ENCODE measurements around the gene EYS.
"Not testable (repeated sequence)": the region's sequence is repeated elsewhere in the genome, so short reads cannot be mapped to it uniquely, and the experiment has no call there.

The EYS gene

DNA sequence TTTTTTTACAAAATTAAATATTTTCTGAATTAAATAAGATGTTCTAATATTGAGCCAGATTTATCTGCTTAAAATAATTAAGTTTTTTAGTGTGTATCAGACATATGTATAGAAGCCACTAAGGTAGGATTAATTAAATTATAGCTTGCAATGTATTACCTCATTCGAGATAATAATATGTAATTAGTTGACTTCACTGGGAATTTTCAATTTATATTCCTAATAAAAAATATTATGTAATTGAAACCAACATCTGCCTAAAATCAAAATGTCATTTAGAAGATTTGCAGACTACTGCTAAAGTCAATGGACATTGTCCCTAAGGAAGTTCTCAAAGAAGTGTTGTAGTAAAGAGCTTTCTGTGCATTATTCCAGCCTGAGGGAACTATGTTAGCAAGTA is 254.7 kb downstream of the EYS start:
- DNase-seq (ENCODE audit: low read depth), result no peak

DNA sequence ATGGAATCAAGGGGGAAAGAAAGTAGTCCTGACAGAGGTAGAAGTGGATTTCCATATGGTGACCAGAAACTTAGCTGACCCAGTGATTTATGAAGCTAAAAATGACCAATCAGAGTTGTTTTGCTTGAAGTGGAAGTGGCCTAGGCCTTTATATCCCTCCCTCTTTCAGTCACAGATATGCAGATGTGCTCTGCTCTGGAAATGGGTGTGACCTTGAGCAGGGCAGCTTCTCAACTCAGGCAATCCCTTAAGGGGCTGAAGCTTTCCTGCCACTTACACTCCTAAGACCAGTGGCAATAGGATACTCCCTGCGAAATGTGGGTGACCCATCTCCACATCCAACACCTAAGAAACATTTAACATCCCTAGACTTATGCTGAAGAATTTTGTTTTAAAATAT is 256.6 kb downstream of the EYS start:
- no peak for DNase-seq (ENCODE audit: low read depth)

DNA sequence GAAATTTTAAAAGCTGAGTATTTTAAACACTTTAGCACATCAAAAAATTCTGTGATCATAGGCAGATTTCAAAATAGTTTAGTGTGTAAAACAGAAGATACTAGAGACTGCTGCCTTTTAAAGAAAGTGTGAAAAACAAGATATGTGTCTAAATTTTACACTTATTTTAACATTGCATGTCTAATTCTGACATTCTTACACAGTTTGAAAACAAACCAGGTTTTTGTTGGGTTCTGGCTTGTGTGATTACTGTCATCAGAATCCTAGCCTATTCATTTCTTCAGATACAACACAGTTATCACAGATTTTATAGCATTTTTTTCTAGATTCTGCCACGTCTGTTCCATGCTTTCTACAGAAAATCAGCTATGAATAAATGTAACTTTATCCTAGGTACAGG is 257.1 kb downstream of the EYS start:
- DNase-seq (ENCODE audit: low read depth), result no peak

DNA sequence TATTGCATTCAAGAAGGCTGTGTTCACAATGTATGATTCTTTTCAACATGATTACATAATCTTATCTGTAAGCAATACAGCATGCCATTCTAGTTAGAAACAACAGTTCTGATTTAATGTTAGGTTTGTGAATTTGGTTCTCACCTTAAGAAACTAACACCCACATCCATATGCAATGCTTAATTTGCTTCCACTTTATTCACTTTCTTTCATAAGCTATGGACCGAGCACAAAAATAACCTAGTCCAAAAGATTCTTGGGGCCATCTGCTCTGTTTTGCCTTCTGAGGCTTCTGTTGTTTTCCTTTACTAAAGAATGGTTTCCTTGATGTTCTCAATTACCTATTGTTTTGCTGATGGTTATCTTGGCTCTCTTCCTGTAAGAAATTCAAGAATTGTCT is 258.2 kb downstream of the EYS start:
- DNase-seq (ENCODE audit: low read depth), result no peak

DNA sequence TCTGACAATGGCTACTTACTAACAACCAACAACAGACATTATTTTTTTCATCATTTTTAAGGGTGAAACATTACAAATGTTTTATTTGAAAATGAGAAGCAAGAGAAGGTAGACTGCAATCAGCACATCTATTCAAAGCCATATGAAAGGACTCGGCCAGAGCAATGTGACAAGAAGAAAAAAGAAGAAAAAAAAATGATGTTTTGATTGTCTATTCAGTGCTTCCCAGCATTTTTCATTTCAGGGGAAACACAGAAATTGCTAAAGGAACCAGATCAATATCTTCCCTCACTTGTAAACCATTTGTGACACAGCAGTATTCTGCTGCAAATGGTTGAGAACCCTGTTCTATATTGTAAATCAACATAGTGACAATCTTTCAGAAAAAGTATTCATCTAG is 270.7 kb downstream of the EYS start:
- DNase-seq (ENCODE audit: low read depth), result no peak

DNA sequence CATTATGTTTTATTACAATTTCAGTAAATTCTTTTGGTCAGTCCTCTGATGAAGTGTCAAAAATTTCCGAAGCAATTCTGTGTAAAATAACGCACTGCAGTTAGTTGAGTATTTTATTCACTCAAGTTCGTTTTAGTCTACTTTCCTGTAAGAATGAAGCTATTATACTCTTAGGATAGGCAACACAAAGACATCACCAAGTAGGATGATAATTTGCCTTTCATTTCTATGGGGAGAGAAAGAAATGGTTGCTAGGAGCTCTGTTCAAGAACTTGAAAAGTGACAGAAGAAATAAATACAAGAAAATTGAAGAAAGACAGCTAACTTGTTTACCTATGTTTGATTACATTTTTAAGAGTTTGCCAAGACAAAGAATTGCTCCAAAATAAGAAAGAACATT is 290.4 kb downstream of the EYS start:
- DNase-seq (ENCODE audit: low read depth), result no peak

DNA sequence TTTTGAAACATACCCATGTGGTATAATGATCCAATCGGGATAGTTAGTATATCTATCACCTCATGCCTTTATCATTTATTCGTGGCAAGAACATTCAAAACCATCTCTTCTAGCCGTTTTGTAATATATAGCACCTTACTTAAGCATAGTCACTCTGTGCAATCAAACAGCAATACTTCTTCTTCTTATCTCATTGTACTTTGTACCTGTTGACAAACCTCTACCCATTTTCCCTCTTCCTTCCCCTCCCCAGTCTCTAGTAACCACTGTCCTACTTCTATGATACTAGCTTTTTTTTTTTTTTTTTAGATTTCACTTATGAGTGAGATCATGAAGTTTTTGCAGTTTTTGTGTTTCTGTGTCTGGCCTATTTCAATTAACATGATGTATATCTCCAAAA is 296.7 kb downstream of the EYS start:
- DNase-seq (ENCODE audit: low read depth), result no peak

DNA sequence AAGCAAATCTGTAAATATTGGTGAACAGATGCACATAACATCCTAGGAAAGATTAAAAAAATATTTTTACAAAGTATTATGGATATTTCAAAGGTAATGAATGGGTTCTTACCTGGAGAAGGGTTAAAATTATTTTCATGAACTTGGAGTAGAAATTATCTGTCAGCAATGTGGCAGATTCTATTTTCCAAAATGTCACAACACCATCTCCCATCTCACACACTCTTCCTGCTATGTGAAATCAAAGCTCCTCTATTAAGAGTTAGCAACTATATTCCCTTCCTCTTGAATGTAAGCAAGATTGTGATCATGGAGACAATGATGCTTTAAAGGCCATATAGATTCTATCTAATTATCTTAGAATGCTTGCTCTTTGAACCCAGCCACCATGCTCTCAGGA is 304.5 kb downstream of the EYS start:
- no peak for DNase-seq (ENCODE audit: low read depth)

DNA sequence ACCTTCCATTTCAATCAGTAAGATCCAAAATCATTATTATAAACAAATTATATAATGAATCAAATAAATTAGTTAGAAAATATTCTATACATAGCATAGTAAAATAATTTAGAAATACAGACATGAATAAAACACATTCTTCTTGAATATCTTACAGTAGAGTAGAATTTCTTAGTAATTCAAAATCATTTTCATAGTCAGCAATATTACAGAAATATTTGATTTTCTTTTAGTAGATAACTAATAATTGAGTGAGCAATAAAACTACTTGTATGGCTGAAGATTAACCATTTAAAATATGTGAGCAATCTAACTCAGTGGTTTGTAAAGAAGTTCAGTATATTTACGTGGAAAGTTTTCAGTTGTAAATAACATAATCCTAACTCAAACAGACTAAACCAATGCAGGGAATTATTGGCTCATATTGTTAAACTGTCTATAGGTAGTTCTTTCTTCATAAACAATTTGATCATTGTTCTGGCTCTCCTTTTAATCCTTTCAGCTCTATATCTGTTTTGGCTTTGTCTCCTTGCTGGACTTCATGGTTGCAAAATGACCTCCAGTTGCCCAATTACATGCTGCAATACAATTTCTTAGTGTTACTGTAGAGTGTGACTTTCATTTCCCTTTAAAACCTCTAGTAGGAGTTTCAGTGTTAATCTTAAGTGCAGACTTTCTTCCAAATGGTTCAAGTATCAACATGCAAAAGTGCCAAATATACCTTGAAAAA is 307.5 kb downstream of the EYS start:
- no peak for DNase-seq (ENCODE audit: low read depth)

DNA sequence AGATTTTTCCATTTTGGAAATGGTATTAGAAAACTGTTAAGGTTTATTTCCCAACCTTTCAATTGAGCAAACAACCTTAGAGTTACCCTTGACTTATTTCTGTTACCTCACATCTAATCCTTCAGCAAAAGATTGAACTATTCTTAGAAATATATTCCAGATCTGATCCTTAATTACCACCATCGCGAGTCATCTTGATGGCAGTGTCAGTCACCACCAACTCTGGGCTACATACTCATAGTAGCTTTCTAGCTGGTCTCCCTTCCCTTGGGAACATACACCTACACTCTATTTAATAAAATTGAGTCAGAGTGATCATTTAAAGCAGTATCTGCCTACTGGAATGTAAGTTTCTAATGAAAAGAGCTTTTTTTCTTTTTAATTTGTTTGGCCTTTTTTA is 308.2 kb downstream of the EYS start:
- DNase-seq (ENCODE audit: low read depth), result no peak

DNA sequence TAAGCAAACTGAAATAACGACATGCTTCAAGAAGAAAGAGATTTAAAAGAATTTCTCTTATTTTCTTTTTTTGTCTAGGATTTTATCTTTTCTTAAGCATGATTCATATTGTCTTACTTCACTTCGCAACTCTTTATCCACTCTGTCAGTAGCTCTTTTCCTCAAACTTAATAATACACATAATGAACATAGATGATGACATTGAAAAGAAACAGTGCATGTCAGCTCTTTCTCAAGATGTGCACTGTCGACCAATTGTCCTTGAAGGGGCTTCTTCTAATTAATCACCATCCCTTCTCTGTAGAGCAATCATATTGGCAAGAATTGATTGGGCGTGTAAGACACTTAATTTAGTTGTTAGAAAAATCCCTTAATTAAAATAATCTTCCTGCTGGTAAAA is 356.5 kb downstream of the EYS start:
- DNase-seq (ENCODE audit: low read depth), result no peak

DNA sequence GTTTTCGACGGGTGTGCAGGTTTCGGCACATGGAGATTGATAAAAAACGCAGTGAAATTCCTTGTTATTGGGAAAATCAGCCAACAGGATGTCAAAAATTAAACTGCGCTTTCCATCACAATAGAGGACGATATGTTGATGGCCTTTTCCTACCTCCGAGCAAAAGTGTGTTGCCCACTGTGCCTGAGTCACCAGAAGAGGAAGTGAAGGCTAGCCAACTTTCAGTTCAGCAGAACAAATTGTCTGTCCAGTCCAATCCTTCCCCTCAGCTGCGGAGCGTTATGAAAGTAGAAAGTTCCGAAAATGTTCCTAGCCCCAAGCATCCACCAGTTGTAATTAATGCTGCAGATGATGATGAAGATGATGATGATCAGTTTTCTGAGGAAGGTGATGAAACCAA is 404.4 kb downstream of the EYS start:
- DNase-seq (ENCODE audit: low read depth), result not testable (repeated sequence)

DNA sequence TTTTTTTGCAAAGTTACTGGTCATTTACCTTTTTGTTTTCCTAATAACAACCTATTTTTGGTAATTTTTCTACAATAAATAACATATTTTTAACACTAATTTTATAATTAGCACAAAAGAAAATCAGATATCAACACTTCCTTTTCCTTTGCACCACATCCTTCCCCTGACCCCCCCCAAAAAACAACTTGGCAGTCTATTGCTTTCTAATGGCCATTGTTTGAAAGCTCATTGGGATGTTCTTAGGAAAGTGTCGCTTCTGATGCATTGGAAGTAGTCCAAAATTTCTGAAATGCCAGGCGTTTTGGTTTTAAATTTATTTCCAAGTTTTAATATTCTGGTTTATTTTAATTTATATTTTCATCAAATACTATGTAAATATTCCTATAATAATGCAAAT is 407.8 kb downstream of the EYS start:
- no peak for DNase-seq (ENCODE audit: low read depth)

DNA sequence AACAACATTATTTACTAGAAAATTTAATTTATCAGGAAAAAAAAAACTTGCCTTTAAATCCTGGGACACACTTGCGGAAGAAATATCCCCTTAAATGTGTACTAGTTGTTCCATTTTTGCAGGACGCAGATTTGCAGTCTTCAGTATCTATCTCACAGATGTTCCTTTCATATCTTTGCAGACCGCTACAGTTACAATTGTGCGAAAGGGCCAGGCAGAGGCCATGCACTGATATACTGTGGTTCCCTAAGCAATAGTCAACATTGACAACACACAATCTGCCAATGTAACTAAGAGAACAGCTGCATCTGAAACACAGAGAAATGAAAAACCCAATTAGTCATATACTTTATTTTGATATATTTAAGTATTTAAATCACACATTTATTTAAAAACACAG is 411.2 kb downstream of the EYS start:
- no peak for DNase-seq (ENCODE audit: low read depth)

DNA sequence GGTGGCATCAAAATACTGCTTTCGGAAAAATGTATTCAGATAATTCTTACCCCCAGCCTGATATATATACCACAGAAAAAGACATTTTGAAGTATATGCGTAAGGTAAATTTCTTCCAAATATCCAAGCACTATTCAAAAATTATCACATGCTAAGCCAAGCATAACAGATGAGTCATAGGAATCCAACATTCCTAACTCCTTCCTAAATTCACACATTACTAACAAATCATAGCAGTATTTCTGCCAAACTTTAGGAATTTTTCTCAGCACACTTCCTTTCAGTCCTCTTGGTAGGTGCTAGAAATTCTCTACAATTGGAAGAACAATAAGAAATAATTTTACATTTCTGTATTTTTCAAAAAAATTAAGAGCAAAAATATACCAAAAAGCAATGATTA is 417.5 kb downstream of the EYS start:
- no peak for DNase-seq (ENCODE audit: low read depth)

DNA sequence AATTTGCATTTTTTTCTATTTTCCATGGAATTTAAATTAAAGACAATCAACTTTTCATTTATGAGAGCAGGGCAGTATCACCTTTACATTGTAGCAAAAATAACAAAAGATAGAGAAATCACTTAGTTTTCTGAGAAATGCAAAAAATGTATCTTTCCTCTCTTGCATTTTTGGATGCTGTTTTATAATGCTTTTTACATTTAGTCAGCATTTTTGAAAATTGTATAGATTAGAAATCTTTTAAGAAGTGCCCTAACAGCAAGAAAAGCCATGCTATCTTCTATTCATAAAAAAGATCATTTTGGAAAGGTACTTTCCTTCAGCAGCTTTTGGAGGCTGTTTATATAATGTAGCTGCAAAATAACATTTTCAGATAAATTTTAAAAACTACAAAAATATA is 421.8 kb downstream of the EYS start:
- no peak for DNase-seq (ENCODE audit: low read depth)

DNA sequence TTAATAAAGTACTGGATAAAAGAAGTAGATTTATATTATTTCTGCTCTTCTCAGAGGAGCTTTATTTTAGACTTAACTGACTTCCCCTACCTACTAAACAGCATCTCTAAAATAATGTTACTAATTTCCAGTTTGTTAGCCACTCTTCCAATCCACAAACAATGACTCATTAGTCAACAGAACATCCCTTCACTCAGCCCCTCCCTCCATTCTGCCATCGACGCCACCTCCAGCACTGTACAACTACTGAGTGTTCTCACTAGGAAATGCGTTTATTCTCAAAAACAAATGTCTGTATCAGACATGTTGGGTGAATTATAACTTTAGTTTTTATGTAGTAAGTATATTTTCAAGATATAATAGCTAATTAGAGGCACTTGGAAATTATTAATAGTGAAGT is 427.0 kb downstream of the EYS start:
- no peak for DNase-seq (ENCODE audit: low read depth)

DNA sequence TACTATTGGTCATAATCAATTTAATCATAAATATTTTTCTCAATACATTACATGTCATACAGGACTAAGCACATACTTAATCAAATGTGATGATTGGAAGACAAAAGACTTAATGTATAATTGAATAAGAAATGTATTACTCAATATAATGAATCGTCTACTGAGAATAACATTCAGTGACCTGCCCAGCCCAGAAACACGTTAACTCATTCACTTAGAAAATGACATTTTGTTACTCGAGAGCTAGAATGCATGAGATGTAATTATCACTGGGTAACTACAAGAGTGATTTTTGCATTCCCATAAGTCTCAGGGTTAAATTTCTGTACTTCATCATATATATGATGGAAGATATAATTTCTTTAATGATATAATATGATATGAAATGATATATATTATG is 444.8 kb downstream of the EYS start:
- DNase-seq (ENCODE audit: low read depth), result no peak

DNA sequence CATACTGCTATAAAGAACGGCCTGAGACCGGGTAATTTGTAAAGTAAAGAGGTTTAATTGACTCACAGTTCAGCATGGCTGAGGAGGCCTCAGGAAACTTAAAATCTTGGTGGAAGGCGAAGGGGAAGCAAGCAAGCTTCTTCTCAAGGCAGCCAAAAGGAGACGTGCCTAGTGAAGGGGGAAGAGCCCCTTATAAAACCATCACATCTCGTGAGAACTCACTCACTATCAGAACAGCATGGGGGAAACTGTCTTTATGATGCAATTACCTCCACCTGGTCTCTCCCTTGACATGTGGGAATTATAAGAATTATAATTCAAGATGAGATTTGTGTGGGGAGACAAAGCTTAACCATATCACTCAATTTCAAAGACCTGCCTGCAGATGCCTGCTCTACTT is 447.0 kb downstream of the EYS start:
- DNase-seq (ENCODE audit: low read depth), result no peak

DNA sequence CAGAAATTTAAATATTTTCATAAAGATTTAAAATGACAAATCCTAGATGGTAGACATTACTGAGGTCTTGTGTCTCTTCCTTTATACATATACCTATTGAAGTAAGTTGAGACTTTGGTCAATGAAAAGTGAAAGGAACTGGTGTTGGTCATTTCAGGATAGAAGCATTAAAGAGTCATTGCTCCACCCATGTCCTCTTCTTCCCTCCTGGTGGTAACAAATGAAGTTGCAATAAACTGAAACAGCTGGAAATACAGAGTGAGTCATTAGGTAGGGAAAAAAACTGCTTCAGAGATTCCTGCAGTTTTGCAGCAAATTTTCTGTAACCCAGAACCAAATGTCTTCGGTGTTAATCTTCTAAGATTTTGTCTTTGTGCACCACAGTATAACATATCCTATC is 448.0 kb downstream of the EYS start:
- no peak for DNase-seq (ENCODE audit: low read depth)

DNA sequence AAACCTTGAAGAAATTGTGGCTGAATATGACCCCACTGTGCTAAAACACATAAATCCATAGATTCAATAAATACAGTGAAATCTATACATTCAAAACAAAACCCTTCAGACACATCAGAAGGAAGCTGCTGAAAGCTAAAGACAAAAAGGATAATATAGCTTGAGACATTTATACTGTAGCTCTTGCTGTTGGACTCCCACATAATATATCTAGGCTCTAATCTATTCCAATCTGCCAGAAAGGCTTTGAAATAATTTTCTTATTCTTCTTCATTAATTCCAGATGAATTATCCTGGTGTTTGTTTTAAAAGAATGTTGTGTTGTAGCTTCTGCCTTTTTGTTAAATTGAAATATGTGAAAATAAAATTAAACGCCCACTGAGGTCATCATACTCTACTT is 454.0 kb downstream of the EYS start:
- DNase-seq (ENCODE audit: low read depth), result no peak

DNA sequence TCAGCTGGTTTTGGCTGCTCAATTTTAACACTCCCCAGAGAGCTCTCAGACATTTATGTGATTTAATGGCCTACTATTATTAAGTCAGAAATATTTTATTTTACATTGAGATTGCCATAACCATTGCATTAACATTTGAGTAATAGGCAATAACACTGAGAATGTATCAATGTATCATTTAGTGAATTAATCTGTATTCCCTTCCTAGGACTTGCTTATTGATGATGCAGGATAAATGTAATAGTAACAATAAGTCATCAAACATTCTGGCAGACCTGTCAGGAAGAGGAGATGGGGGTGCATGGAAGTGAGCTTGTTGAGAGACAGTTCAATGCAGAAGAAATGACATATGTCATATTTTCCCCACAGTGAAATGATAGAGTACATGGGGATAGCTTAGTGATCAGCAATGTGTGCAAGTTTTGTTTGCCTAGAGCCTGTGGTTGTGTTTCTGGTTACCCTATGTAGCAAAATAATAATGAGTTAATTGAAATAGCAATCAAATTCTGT is 458.9 kb downstream of the EYS start:
- no peak for DNase-seq (ENCODE audit: low read depth)

DNA sequence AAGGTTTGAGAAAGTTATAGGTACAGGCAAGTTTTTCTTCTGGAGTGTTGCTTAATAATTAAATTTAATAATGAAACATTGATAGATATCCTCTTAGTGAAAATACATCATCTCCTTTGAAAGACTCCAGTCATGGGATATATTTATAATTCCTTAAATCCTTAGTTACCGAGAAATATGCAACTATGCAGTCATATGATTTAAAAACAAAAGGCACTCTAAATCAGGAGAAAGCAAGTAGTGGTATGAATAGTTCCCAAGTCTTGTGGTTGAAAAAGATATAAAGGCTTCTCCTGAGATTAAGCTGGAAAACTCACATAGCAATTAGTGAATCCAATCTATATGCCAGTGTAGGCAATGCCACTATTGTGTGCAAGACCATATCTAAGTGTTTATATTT is 475.4 kb downstream of the EYS start:
- DNase-seq (ENCODE audit: low read depth), result no peak

DNA sequence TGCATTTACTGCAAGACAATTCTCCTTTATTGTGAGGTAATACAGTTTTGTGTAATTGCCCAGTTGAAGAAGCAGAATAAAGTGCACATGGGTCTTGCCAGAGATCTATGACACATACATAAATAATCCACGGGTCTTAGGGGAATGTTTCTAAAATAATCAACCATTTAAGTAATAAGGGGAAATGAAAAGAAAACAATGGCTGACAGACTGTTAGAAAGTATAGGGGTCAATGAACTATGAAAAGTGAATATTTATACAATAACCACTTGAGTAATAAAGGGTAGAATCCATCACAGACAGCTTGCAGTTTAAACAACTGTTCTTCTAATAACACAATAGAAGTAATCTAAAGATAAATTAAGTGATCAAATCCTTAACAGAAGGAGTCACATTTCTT is 477.2 kb downstream of the EYS start:
- DNase-seq (ENCODE audit: low read depth), result no peak

DNA sequence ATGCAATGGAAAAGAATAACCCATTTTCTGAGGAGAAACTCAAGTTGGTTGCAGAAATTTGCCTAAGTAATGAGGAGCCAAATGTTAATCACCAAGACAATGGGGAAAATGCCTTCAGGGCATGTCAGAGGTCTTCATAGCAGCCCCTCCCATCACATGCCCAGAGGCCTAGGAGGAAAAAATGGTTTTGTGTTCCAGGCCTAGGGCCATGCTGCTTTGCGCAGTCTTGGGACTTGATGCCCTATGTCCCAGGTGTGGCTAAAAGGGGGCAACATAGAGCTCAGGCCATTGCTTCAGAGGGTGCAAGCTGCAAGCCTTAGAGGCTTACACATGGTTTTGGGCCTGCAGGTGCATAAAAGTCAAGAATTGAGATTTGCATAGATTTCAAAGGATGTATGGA is 485.9 kb downstream of the EYS start:
- no peak for DNase-seq (ENCODE audit: low read depth)

Measured in activated T-helper 1 cell treated with Interleukin-2 at 50 U/mL for 16 hours (primary cell).